Activated CD4-positive, alpha-beta T cell treated with anti-CD3 and anti-CD28 coated beads, Interleukin-2, amount 50 U/mL, for 24 hours (primary cell): ENCODE results near the gene ZEB2.
"Not testable (repeated sequence)": the region's sequence is repeated elsewhere in the genome, so short reads cannot be mapped to it uniquely, and the experiment has no call there.

Experiments used
- DNase-seq, 2 donors: peaks; one replicate each; pipeline ENCODE4 v3.0.0-alpha.2; 2020; ENCODE audit warnings: low read depth in 1 of 2, low spot score in 1 of 2

Gene ZEB2

GRCh38 chr2:144389151-144389929, 130.6 kb downstream of the ZEB2 start:
- DNase-seq: no peak

GRCh38 chr2:144385381-144385780, 134.5 kb downstream of the ZEB2 start:
- no peak for DNase-seq

GRCh38 chr2:144383571-144384100, 136.3 kb downstream of the ZEB2 start:
- no peak for DNase-seq

GRCh38 chr2:144382849-144383248, 137.1 kb downstream of the ZEB2 start:
- no peak for DNase-seq

- DNase-seq: no peak
Measured at GRCh38 chr2:144381716-144382115, 138.2 kb downstream of the ZEB2 start.

GRCh38 chr2:144379851-144380311, 140.0 kb downstream of the ZEB2 start:
- DNase-seq: no peak

GRCh38 chr2:144378551-144378950, 141.4 kb downstream of the ZEB2 start:
- DNase-seq: no peak

- no peak for DNase-seq
Measured at GRCh38 chr2:144377914-144378313, 142.0 kb downstream of the ZEB2 start.

GRCh38 chr2:144376926-144377325, 143.0 kb downstream of the ZEB2 start:
- no peak for DNase-seq

GRCh38 chr2:144376460-144376859, 143.5 kb downstream of the ZEB2 start:
- DNase-seq: no peak

GRCh38 chr2:144374163-144374661, 145.7 kb downstream of the ZEB2 start:
- no peak for DNase-seq

- DNase-seq: no peak
Measured at GRCh38 chr2:144372410-144373080, 147.4 kb downstream of the ZEB2 start.

- no peak for DNase-seq
Measured at GRCh38 chr2:144370937-144371584, 148.9 kb downstream of the ZEB2 start.

GRCh38 chr2:144369416-144369815, 150.5 kb downstream of the ZEB2 start:
- DNase-seq: no peak

GRCh38 chr2:144366825-144367429, 153.0 kb downstream of the ZEB2 start:
- no peak for DNase-seq

GRCh38 chr2:144364944-144365738, 154.8 kb downstream of the ZEB2 start:
- no peak for DNase-seq

- DNase-seq: not testable (repeated sequence)
Measured at GRCh38 chr2:144364247-144364646, 155.7 kb downstream of the ZEB2 start.

- no peak for DNase-seq
Measured at GRCh38 chr2:144362401-144362800, 157.5 kb downstream of the ZEB2 start.

GRCh38 chr2:144361742-144362141, 158.2 kb downstream of the ZEB2 start:
- no peak for DNase-seq

GRCh38 chr2:144359684-144360083, 160.2 kb downstream of the ZEB2 start:
- DNase-seq: no peak
